ENCODE data around the gene GABARAP. TPM values are rescaled to one million over a fixed set of nuclear protein-coding genes. Genes with fewer than 3 reads are reported as not detected.

GABARAP gene
- total RNA-seq, 1 experiment from 2014 or later = 228 TPM

GRCh38 chr17:7224661-7225111, 17.6 kb downstream of the GABARAP start (continued):
- no peak for TF ChIP-seq E2F5 (CRISPR knock-in tag; IDR thresholded peaks at IDR 0.05)

DNA sequence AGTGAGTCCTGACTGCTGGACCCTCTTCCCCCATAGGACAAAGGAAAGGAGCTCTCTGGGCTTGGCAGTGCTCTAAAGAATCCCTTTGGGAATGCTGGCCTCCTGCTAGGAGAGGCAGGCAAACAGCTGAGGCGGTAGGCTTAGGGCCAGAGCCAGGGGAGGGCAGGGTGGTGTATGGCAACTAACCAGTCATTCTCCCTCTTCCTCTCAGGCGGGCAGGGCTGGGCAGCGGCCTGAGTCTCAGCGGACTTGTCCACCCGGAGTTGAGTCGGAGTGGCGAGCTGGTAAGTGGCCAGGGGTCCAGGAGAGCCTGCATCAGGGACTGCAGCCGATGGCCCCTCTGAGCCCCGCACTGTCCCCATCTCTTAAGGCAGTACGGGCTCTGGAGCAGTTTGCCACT, 18.1 kb downstream of the GABARAP start:
- Mint-ChIP-seq H3K4me3 (no peak overlapping the region), H3K9me3 (no peaks in the 10 kb centered on the region), H3K4me1 (peaks cover 15% of the 10 kb centered on the region), H3K36me3 (peaks cover 31% of the 10 kb centered on the region), H3K27ac (no peak overlapping the region), H3K27me3 (ENCODE audit: low read depth) (no peaks in the 10 kb centered on the region; the same call in 1 of the 2 replicates)
- ChIA-PET CTCF (no interaction called here), POLR2A (interaction anchor here (1.3 kb wide), 1 partner anchor 10 kb away, joined by 4 read pairs; the partner anchor contains the start of gene DVL2)
- DNase-seq (ENCODE audit: low spot score) (no peak), ATAC-seq (no peak)
- TF ChIP-seq, protein P1, sequence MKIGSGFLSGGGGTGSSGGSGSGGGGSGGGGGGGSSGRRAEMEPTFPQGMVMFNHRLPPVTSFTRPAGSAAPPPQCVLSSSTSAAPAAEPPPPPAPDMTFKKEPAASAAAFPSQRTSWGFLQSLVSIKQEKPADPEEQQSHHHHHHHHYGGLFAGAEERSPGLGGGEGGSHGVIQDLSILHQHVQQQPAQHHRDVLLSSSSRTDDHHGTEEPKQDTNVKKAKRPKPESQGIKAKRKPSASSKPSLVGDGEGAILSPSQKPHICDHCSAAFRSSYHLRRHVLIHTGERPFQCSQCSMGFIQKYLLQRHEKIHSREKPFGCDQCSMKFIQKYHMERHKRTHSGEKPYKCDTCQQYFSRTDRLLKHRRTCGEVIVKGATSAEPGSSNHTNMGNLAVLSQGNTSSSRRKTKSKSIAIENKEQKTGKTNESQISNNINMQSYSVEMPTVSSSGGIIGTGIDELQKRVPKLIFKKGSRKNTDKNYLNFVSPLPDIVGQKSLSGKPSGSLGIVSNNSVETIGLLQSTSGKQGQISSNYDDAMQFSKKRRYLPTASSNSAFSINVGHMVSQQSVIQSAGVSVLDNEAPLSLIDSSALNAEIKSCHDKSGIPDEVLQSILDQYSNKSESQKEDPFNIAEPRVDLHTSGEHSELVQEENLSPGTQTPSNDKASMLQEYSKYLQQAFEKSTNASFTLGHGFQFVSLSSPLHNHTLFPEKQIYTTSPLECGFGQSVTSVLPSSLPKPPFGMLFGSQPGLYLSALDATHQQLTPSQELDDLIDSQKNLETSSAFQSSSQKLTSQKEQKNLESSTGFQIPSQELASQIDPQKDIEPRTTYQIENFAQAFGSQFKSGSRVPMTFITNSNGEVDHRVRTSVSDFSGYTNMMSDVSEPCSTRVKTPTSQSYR (CRISPR knock-in tag; IDR thresholded peaks at IDR 0.05) = no peak

GRCh38 chr17:7223375-7223774, 18.9 kb downstream of the GABARAP start:
- Mint-ChIP-seq H3K9me3 (no peaks in the 10 kb centered on the region), H3K36me3 (peaks cover 24% of the 10 kb centered on the region), H3K4me3 (no peak overlapping the region), H3K27ac (peak overlapping the region; percentile 49; the same call in 1 of the 2 replicates), H3K27me3 (ENCODE audit: low read depth) (peaks cover 4% of the 10 kb centered on the region; the same call in 1 of the 2 replicates), H3K4me1 (peaks cover 23% of the 10 kb centered on the region)
- ChIA-PET CTCF (interaction anchor here (1.0 kb wide), 2 partner anchors 9 to 73 kb away, joined by 3 to 4 read pairs; no protein-coding TSS in a partner anchor), POLR2A (no interaction called here)
- DNase-seq (ENCODE audit: low spot score) = no peak
- ATAC-seq = no peak
- no peak for TF ChIP-seq TCF7 (CRISPR knock-in tag; IDR thresholded peaks at IDR 0.05; ENCODE audit: low read depth)
- TF ChIP-seq SP1 (CRISPR knock-in tag; conservative IDR thresholded peaks at IDR 0.05) = no peak
- TF ChIP-seq, protein P2, sequence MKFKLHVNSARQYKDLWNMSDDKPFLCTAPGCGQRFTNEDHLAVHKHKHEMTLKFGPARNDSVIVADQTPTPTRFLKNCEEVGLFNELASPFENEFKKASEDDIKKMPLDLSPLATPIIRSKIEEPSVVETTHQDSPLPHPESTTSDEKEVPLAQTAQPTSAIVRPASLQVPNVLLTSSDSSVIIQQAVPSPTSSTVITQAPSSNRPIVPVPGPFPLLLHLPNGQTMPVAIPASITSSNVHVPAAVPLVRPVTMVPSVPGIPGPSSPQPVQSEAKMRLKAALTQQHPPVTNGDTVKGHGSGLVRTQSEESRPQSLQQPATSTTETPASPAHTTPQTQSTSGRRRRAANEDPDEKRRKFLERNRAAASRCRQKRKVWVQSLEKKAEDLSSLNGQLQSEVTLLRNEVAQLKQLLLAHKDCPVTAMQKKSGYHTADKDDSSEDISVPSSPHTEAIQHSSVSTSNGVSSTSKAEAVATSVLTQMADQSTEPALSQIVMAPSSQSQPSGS (CRISPR knock-in tag; IDR thresholded peaks at IDR 0.05; ENCODE audit: borderline replicate concordance, low read depth) = no peak
- TF ChIP-seq AR (CRISPR knock-in tag; IDR thresholded peaks at IDR 0.05) = no peak
- no peak for TF ChIP-seq NFE2L1 (CRISPR knock-in tag; IDR thresholded peaks at IDR 0.05)
- TF ChIP-seq, protein P3, sequence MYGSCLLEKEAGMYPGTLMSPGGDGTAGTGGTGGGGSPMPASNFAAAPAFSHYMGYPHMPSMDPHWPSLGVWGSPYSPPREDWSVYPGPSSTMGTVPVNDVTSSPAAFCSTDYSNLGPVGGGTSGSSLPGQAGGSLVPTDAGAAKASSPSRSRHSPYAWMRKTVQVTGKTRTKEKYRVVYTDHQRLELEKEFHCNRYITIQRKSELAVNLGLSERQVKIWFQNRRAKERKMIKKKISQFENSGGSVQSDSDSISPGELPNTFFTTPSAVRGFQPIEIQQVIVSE (CRISPR knock-in tag; IDR thresholded peaks at IDR 0.05; ENCODE audit: borderline replicate concordance) = no peak
- TF ChIP-seq ELF4 (CRISPR knock-in tag; IDR thresholded peaks at IDR 0.05; ENCODE audit: low read depth) = no peak
- TF ChIP-seq, protein P4, sequence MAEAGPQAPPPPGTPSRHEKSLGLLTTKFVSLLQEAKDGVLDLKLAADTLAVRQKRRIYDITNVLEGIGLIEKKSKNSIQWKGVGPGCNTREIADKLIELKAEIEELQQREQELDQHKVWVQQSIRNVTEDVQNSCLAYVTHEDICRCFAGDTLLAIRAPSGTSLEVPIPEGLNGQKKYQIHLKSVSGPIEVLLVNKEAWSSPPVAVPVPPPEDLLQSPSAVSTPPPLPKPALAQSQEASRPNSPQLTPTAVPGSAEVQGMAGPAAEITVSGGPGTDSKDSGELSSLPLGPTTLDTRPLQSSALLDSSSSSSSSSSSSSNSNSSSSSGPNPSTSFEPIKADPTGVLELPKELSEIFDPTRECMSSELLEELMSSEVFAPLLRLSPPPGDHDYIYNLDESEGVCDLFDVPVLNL (CRISPR knock-in tag; IDR thresholded peaks at IDR 0.05; ENCODE audit: borderline replicate concordance, low read depth) = no peak
- no peak for TF ChIP-seq E2F1 (CRISPR knock-in tag; IDR thresholded peaks at IDR 0.05)
- TF ChIP-seq USF1 (CRISPR knock-in tag; IDR thresholded peaks at IDR 0.05) = no peak
- TF ChIP-seq ZMAT4 (CRISPR knock-in tag; IDR thresholded peaks at IDR 0.05) = no peak
- no peak for TF ChIP-seq TEAD4 (CRISPR knock-in tag; IDR thresholded peaks at IDR 0.05)
- no peak for TF ChIP-seq NR2C2 (CRISPR knock-in tag; IDR thresholded peaks at IDR 0.05)
- TF ChIP-seq ZNF512 (CRISPR knock-in tag; IDR thresholded peaks at IDR 0.05; ENCODE audit: borderline replicate concordance) = no peak

Measured in WTC11 (cell line).